Thoracic aorta (tissue), 2 donors: ENCODE data around the gene NOP16. TPM values are rescaled to one million over a fixed set of nuclear protein-coding genes. Genes with fewer than 3 reads are reported as not detected.

Experiments
- ATAC-seq: fragments of 150-250 bp; one replicate; pipeline ENCODE4 v1.8.0; 2017; ENCODE audit warnings: low read depth; ENCODE audit not compliant: insufficient number of reproducible peaks, low FRiP score
- DNase-seq: peaks from one replicate; pipeline ENCODE4 v3.0.0-alpha.2; 2020; ENCODE audit warnings: low spot score
- H3K27ac ChIP-seq, 2 donors: fragments of 200-600 bp; sonication (generic); 1 replicate in 1 of 2; 2 replicates in 1 of 2; pipeline ENCODE4 v1.5.1; 2016; ENCODE audit warnings: mild to moderate bottlenecking in 2 of 2, moderate library complexity in 2 of 2
- H3K27me3 ChIP-seq: fragments of 200-600 bp; sonication (generic); replicated peaks from 2 replicates; pipeline ENCODE4 v1.6.0; 2016; ENCODE audit warnings: mild to moderate bottlenecking; ENCODE audit not compliant: insufficient read depth
- H3K36me3 ChIP-seq: fragments of 200-600 bp; sonication (generic); one replicate; pipeline ENCODE4 v1.5.1; 2016
- H3K4me1 ChIP-seq, 2 donors: fragments of 200-600 bp; sonication (generic); 1 replicate in 1 of 2; 2 replicates in 1 of 2; pipeline versions ENCODE4 v1.5.1 to v1.6.0; 2016; ENCODE audit warnings: low read depth in 2 of 2, mild to moderate bottlenecking in 1 of 2; ENCODE audit not compliant: control insufficient read depth in 1 of 2
- H3K4me3 ChIP-seq: fragments of 200-600 bp; sonication (generic); 2 replicates; pipeline ENCODE4 v1.5.1; 2016; ENCODE audit warnings: mild to moderate bottlenecking
- H3K9me3 ChIP-seq: fragments of 200-600 bp; sonication (generic); 2 replicates; pipeline ENCODE4 v1.5.1; 2016
- total RNA-seq, 2 donors: library from RNA; depleted of rRNA; stranded (reverse); fragments of >200 nt; gene quantifications; one replicate each; pipeline versions ENCODE4 v1.1.0 to v1.2.3, GENCODE V29; 2016
- TF ChIP-seq, protein P1 (sequence below): fragments of 200-600 bp; sonication (generic); IDR thresholded peaks from one replicate; pipeline ENCODE4 v1.5.1; 2019; ENCODE audit warnings: antibody characterized with exemption

NOP16 gene
- total RNA-seq, 2 donors from 2014 or later: 6.3 to 12.6 TPM

- Histone ChIP-seq H3K4me3 (no peak overlapping the region), H3K27me3 (no peaks in the 10 kb centered on the region), H3K27ac (no peak overlapping the region), H3K36me3 (peaks cover 18% of the 10 kb centered on the region), H3K4me1 (no peaks in the 10 kb centered on the region), H3K9me3 (no peaks in the 10 kb centered on the region)
- TF ChIP-seq, protein P1, sequence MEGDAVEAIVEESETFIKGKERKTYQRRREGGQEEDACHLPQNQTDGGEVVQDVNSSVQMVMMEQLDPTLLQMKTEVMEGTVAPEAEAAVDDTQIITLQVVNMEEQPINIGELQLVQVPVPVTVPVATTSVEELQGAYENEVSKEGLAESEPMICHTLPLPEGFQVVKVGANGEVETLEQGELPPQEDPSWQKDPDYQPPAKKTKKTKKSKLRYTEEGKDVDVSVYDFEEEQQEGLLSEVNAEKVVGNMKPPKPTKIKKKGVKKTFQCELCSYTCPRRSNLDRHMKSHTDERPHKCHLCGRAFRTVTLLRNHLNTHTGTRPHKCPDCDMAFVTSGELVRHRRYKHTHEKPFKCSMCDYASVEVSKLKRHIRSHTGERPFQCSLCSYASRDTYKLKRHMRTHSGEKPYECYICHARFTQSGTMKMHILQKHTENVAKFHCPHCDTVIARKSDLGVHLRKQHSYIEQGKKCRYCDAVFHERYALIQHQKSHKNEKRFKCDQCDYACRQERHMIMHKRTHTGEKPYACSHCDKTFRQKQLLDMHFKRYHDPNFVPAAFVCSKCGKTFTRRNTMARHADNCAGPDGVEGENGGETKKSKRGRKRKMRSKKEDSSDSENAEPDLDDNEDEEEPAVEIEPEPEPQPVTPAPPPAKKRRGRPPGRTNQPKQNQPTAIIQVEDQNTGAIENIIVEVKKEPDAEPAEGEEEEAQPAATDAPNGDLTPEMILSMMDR: no peak
- ATAC-seq (no peak), DNase-seq (no peak)
Measured at GRCh38 chr5:176405656-176406435, 17.4 kb upstream of the NOP16 start.

DNA sequence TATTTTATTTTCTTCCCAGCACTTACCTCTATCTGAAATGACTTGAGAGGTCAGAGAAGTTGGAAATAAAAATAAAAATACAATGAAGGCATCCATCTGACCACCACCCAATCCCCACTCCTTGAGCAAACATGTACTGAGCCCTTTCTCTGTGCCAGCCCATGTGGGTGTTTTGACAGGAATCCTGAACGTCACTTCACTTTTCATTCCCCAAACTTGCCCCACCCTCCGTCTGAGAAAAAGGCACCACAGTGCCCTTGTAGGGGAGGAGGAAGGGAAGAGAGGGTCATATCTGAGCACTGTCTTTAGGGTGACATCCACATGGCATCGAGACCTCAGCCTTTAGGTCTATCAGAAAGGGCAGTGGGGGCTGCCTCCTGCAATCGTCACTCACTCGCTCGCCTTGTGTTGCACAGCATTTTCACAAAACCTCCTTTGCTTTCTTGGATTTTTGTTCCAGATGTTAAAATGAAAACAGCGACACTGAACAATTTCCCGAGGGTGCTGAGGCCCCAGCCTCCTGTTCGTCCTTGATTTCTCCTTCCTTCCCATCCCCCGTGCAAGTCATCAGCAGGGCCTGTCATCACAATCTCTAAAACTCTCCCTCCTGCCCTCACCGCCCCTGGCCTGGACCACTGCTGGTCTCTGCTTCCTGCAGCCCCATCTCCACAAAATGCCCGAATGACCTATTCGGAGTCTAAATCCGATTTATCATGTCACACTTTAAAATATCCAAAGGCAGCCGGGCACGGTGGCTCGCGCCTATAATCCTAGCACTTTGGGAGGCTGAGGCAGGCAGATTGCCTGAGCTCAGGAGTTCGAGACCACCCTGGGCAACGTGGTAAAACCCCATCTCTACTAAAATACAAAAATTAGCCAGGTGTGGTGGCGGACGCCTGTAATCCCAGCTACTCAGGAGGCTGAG, 13.1 kb upstream of the NOP16 start:
- no peak for ATAC-seq
- Histone ChIP-seq H3K9me3 (no peaks in the 10 kb centered on the region), H3K4me3 (no peak overlapping the region), H3K27ac (no peak overlapping the region), H3K27me3 (no peaks in the 10 kb centered on the region), H3K4me1 (no peaks in the 10 kb centered on the region), H3K36me3 (peaks cover 4% of the 10 kb centered on the region)
- TF ChIP-seq, protein P1: no peak
- DNase-seq: no peak

DNA sequence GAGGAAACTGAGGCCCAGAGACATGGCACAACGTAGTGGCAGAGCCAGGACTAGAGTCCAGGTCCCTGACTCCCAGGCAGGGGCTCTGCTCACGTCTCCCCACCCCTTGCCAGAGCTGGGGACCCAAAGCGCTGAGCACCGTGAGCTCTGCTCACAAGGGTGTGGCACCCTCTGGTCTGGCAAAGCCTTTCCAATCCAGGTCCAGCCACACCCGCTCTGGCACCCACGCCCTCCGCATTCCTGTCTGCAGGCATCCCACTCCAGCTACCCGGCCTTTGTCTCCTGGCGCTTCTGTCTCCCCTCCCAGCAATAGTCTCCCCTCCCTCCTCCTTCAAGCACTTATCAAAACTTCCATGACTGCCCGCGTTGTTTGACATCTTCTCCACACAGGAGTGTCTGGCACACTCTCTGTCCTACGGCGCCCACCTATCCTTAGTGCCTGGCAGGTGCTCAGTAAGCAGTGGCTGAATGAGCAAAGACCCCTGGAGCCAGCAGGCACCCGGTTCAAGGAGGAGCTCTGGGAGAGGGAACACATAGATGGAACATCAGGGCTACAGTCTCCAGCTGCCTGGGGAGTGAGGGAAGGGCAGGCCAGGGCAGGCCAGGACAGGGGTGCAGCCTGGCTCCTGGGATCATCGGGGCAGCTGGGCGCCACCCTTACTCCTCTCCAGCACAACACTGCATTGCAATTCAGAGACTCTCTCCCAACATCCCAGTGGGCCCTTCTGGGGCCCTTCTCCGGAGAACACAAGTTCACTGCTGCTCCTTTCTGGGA, 12.2 kb upstream of the NOP16 start:
- TF ChIP-seq, protein P1: no peak
- peaks cover 4% of the 10 kb centered on the region for H3K36me3 ChIP-seq
- no peak overlapping the region for H3K27ac ChIP-seq
- no peaks in the 10 kb centered on the region for H3K9me3 ChIP-seq
- no peak for DNase-seq
- no peaks in the 10 kb centered on the region for H3K4me1 ChIP-seq
- no peak for ATAC-seq
- H3K27me3 ChIP-seq: no peaks in the 10 kb centered on the region
- no peak overlapping the region for H3K4me3 ChIP-seq

- Histone ChIP-seq H3K4me1 (no peaks in the 10 kb centered on the region), H3K27ac (no peak overlapping the region), H3K4me3 (no peak overlapping the region), H3K27me3 (no peaks in the 10 kb centered on the region), H3K36me3 (peaks cover 9% of the 10 kb centered on the region), H3K9me3 (no peaks in the 10 kb centered on the region)
- TF ChIP-seq, protein P1: no peak
- ATAC-seq: no peak
- no peak for DNase-seq
Measured at GRCh38 chr5:176397736-176398420, 9.5 kb upstream of the NOP16 start.
